Upper lobe of left lung (tissue), 4 donors: ENCODE data around the gene EYA2.

ENCODE experiments used
- CTCF ChIP-seq, 6 experiments: fragments of 450-650 bp in 4 of 6; fragments of 200-600 bp in 2 of 6; sonication (generic) in 2 of 6; IDR thresholded peaks; one replicate each; pipeline ENCODE4 v1.5.1; 2016 to 2019; ENCODE audit warnings: antibody characterized with exemption in 6 of 6
- EP300 ChIP-seq, 4 donors: sonication (generic); formaldehyde crosslinking; IDR thresholded peaks; one replicate each; pipeline ENCODE4 v1.5.1; 2017; ENCODE audit warnings: antibody characterized with exemption in 4 of 4, control low read depth in 2 of 4
- POLR2A ChIP-seq, 4 donors: fragments of 450-650 bp; IDR thresholded peaks; one replicate each; pipeline ENCODE4 v1.5.1; 2016 to 2017; ENCODE audit warnings: antibody characterized with exemption in 4 of 4, mild to moderate bottlenecking in 2 of 4
- POLR2AphosphoS5 ChIP-seq, 2 donors: sonication (generic); formaldehyde crosslinking; IDR thresholded peaks; one replicate each; pipeline ENCODE4 v1.5.1; 2017; ENCODE audit warnings: antibody characterized with exemption in 2 of 2

- TF ChIP-seq CTCF (IDR thresholded peaks at IDR 0.05) (no peak), POLR2AphosphoS5 (IDR thresholded peaks at IDR 0.05) (no peak), POLR2A (IDR thresholded peaks at IDR 0.05) (no peak), EP300 (IDR thresholded peaks at IDR 0.05) (no peak)
Observed at GRCh38 chr20:46920114-46920513, 25.5 kb downstream of the EYA2 start.
